PC-3 (cell line): Measurements from ENCODE around the gene GPX4. TPM values are rescaled to one million over a fixed set of nuclear protein-coding genes. Genes with fewer than 3 reads are reported as not detected.

Experiments used
- ATAC-seq: fragments of 200-7000 bp; cut with Tn5 transposase; 2 replicates; pipeline ENCODE4 v1.9.1; 2020; ENCODE audit warnings: mild to moderate bottlenecking, moderate library complexity
- BruUV-seq: library from RNA; stranded (reverse); fragments of 400-500 nt; replicated peaks from 2 replicates; lab custom pipeline; 2021; lab: Mats Ljungman, UMichigan
- CTCF ChIA-PET: fragments of 300-600 bp; sonication (Branson Sonifier 250); formaldehyde crosslinking; loops from one replicate; lab custom pipeline; 2022; ENCODE audit warnings: antibody characterized with exemption; lab: Charles Lee
- POLR2A ChIA-PET: fragments of 300-600 bp; sonication (Branson Sonifier 250); formaldehyde crosslinking; loops from one replicate; lab custom pipeline; 2022; ENCODE audit warnings: antibody characterized with exemption; ENCODE audit not compliant: unreplicated experiment; lab: Charles Lee
- DNase-seq: peaks from one replicate; pipeline ENCODE4 v3.0.0-alpha.2; 2015
- H2AFZ ChIP-seq: fragments of 300-600 bp; sonication (generic); 2 replicates; pipeline ENCODE4 v1.6.0; 2016; ENCODE audit warnings: antibody characterized with exemption, low read length
- H3F3A ChIP-seq: fragments of 300-600 bp; sonication (generic); one replicate; pipeline ENCODE4 v1.6.0; 2017; ENCODE audit warnings: antibody characterized with exemption, low read length, control low read depth, mild to moderate bottlenecking; ENCODE audit not compliant: unreplicated experiment
- H3K27ac ChIP-seq: fragments of 300-600 bp; sonication (generic); 2 replicates; pipeline ENCODE4 v1.5.1; 2016; ENCODE audit warnings: mild to moderate bottlenecking, low read length
- H3K27me3 ChIP-seq: fragments of 300-600 bp; sonication (generic); 2 replicates; pipeline ENCODE4 v1.6.1; 2016; ENCODE audit warnings: low read length, mixed read lengths
- H3K36me3 ChIP-seq: fragments of 300-600 bp; sonication (generic); 2 replicates; pipeline ENCODE4 v1.6.1; 2016; ENCODE audit warnings: low read depth, mixed run types, low read length, mixed read lengths
- H3K4me1 ChIP-seq: fragments of 300-600 bp; sonication (generic); 2 replicates; pipeline ENCODE4 v1.5.1; 2016; ENCODE audit warnings: low read length; ENCODE audit not compliant: insufficient read depth
- H3K4me2 ChIP-seq: fragments of 300-600 bp; sonication (generic); 2 replicates; pipeline ENCODE4 v1.6.0; 2016; ENCODE audit warnings: low read length
- H3K4me3 ChIP-seq: fragments of 300-600 bp; sonication (generic); 2 replicates; pipeline ENCODE4 v1.5.1; 2016; ENCODE audit warnings: mild to moderate bottlenecking, low read length, mixed read lengths
- H3K79me2 ChIP-seq: fragments of 300-600 bp; sonication (generic); 2 replicates; pipeline ENCODE4 v1.6.1; 2017; ENCODE audit warnings: low read length, mixed read lengths
- H3K9ac ChIP-seq: fragments of 300-600 bp; sonication (generic); 2 replicates; pipeline ENCODE4 v1.6.0; 2016; ENCODE audit warnings: mild to moderate bottlenecking, low read length
- H3K9me2 ChIP-seq: fragments of 300-600 bp; sonication (generic); replicated peaks from 2 replicates; pipeline ENCODE4 v1.6.1; 2016; ENCODE audit warnings: mixed run types, low read length, mixed read lengths
- H3K9me3 ChIP-seq: fragments of 300-600 bp; sonication (generic); 2 replicates; pipeline ENCODE4 v1.6.1; 2016; ENCODE audit warnings: low read length, mixed read lengths
- H4K20me1 ChIP-seq: fragments of 300-600 bp; sonication (generic); 2 replicates; pipeline ENCODE4 v1.6.1; 2016; ENCODE audit warnings: low read length, mixed read lengths
- CTCF ChIP-seq: fragments of 300-600 bp; sonication (generic); conservative IDR thresholded peaks from 2 replicates; pipeline ENCODE4 v1.5.1; 2017; ENCODE audit warnings: antibody characterized with exemption, low read depth, mild to moderate bottlenecking, low read length
- EZH2 ChIP-seq: fragments of 300-600 bp; sonication (generic); IDR thresholded peaks from one replicate; pipeline ENCODE4 v1.6.1; 2017; ENCODE audit warnings: antibody characterized with exemption, mild to moderate bottlenecking, low read length; ENCODE audit not compliant: unreplicated experiment
- EZH2phosphoT487 ChIP-seq: fragments of 300-600 bp; sonication (generic); IDR thresholded peaks from 2 replicates; pipeline ENCODE4 v1.6.1; 2018; ENCODE audit warnings: mild to moderate bottlenecking, antibody characterized with exemption, low read length, borderline replicate concordance
- intact Hi-C: fragments of 100-400 bp; cut with micrococcal nuclease; formaldehyde crosslinking; loops from 2 replicates; pipeline ENCODE4 v1.9.0; 2023
- total RNA-seq: library from RNA; depleted of rRNA; stranded (reverse); fragments of >200 nt; gene quantifications from 2 replicates; pipeline ENCODE4 v1.2.3, GENCODE V29; 2014

GPX4 gene
- total RNA-seq, 1 experiment from 2014 or later: 644 TPM

DNA sequence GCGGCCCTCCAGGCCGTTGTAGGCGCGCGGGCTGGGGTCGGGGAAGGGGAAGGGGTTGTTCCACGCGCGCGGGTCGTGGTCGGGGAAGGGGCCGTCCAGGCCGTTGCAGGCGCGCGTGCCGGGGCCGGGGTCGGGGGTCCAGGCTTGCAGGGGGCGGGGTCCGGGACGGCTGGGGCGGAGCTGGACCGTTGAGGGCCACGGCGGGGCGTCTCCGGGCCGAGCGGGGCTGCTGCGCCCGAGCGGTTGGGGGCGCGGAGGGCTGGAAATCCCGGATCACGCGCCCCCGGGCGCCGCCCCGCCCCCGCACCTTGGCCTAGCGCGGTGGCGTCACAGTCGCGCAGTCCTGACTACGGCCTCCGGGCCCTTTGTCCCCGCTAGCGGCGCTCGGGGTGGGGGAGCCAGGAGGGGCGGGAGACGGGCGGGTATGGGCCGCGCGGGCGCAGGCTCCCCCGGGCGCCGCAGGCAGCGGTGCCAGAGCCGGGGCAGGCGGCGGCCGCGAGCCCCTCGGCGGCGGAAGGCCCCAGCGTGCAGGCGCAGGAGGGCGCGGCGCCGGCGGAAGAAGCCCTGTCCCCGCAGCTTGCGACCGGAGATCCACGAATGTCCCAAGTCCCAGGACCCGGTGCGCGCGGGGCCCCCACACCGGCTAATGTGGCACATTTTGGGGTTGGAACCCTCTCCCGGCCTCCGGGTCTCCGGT is 665 bp downstream of the GPX4 start:
- peaks cover 25% of the 10 kb centered on the region for H3K4me1 ChIP-seq
- H3K9me3 ChIP-seq: no peaks in the 10 kb centered on the region
- ATAC-seq (peak; percentile 21), DNase-seq (peak; percentile 70)
- peak overlapping the region; percentile 77 for H3K27ac ChIP-seq
- peak overlapping the region; percentile 77 for H3K4me3 ChIP-seq
- peaks cover 3% of the 10 kb centered on the region; the same call in 1 of the 2 replicates for H4K20me1 ChIP-seq
- no peaks in the 10 kb centered on the region for H3K27me3 ChIP-seq
- TF ChIP-seq EZH2 (no peak), EZH2phosphoT487 (no peak), CTCF (no peak)
- peak overlapping the region; percentile 90 for H3K4me2 ChIP-seq
- ChIA-PET POLR2A (interaction anchor here (0.6 kb wide), 1 partner anchor 25 kb away, joined by 4 read pairs; no protein-coding TSS in a partner anchor), CTCF (interaction anchor here (0.6 kb wide), 2 partner anchors 9 to 62 kb away, joined by 3 to 5 read pairs; no protein-coding TSS in a partner anchor)
- peak overlapping the region; percentile 83 for H3K9ac ChIP-seq
- BruUV-seq: no TSS peak
- H2AFZ ChIP-seq: no peak overlapping the region
- no peaks in the 10 kb centered on the region for H3K9me2 ChIP-seq
- H3F3A ChIP-seq: peaks cover 4% of the 10 kb centered on the region
- no peaks in the 10 kb centered on the region; the same call in 1 of the 2 replicates for H3K36me3 ChIP-seq
- intact Hi-C loops: loop anchor here (5.0 to 10.0 kb wide), 3 partner anchors 37 to 77 kb away; partner anchors contain the start of genes ARHGAP45, CNN2 and SBNO2
- peaks cover 6% of the 10 kb centered on the region; the same call in 1 of the 2 replicates for H3K79me2 ChIP-seq

DNA sequence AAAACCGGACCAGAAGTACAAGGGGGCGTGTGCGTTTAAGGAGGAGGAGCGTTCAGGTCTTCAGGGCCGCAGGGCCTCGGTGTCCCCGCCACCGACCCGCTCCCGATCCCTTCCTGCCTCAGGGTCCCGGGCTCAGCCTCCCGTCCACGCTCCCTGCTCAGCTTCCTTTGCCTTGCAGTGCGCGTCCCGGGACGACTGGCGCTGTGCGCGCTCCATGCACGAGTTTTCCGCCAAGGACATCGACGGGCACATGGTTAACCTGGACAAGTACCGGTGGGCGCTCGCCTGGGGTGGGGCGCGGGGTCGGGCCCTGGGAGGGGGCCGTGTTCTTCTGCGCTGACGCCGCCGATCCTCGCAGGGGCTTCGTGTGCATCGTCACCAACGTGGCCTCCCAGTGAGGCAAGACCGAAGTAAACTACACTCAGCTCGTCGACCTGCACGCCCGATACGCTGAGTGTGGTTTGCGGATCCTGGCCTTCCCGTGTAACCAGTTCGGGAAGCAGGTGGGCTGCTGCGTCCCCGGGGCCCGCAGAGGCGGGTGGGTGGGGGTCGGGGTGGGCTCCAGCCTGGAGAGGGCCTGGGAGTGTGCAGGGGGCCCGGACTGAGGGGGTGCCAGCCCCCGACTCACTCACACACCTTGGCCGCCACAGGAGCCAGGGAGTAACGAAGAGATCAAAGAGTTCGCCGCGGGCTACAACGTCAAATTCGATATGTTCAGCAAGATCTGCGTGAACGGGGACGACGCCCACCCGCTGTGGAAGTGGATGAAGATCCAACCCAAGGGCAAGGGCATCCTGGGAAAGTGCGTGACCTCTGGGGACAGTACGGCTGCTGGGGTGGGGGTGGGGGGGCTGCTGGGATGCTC is 1.4 kb downstream of the GPX4 start:
- H3K4me2 ChIP-seq: peak overlapping the region; percentile 90
- TF ChIP-seq CTCF (no peak), EZH2 (no peak), EZH2phosphoT487 (no peak)
- ChIA-PET POLR2A (no interaction called here), CTCF (no interaction called here)
- no peaks in the 10 kb centered on the region; the same call in 1 of the 2 replicates for H3K36me3 ChIP-seq
- H3K79me2 ChIP-seq: peaks cover 6% of the 10 kb centered on the region; the same call in 1 of the 2 replicates
- peaks cover 25% of the 10 kb centered on the region for H3K4me1 ChIP-seq
- no peaks in the 10 kb centered on the region for H3K27me3 ChIP-seq
- BruUV-seq: TSS peak; percentile 39
- H2AFZ ChIP-seq: no peak overlapping the region
- peaks cover 4% of the 10 kb centered on the region for H3F3A ChIP-seq
- peaks cover 3% of the 10 kb centered on the region; the same call in 1 of the 2 replicates for H4K20me1 ChIP-seq
- ATAC-seq (no peak), DNase-seq (peak; percentile 39)
- H3K9me3 ChIP-seq: no peaks in the 10 kb centered on the region
- no peaks in the 10 kb centered on the region for H3K9me2 ChIP-seq
- peak overlapping the region; percentile 77 for H3K27ac ChIP-seq
- peak overlapping the region; percentile 83 for H3K9ac ChIP-seq
- H3K4me3 ChIP-seq: peak overlapping the region; percentile 77
- intact Hi-C loops: loop anchor here (10.0 kb wide), 1 partner anchor 70 kb away; the partner anchor contains the start of gene SBNO2
